GM23248 (cell line): ENCODE measurements around the gene RARS2.

Source experiments
- EZH2 ChIP-seq: fragments of 200-600 bp; sonication (generic); IDR thresholded peaks from 2 replicates; pipeline ENCODE4 v1.6.1; 2018; ENCODE audit warnings: antibody characterized with exemption, mild to moderate bottlenecking; ENCODE audit not compliant: insufficient read depth, poor library complexity, severe bottlenecking
- EZH2phosphoT487 ChIP-seq: fragments of 200-600 bp; sonication (generic); IDR thresholded peaks from 2 replicates; pipeline ENCODE4 v1.6.1; 2018; ENCODE audit warnings: antibody characterized with exemption, moderate library complexity, mild to moderate bottlenecking, low read depth; ENCODE audit not compliant: insufficient read depth

GRCh38 chr6:87472525-87473418 is 117.0 kb downstream of the RARS2 start, which contains the start of gene SLC35A1:
- TF ChIP-seq EZH2 (no peak), EZH2phosphoT487 (no peak)
